Calu3 (cell line): ENCODE measurements around the gene MRPL43. TPM values are rescaled to one million over a fixed set of nuclear protein-coding genes. Genes with fewer than 3 reads are reported as not detected.
"Not testable (repeated sequence)": the region's sequence is repeated elsewhere in the genome, so short reads cannot be mapped to it uniquely, and the experiment has no call there.

Experiments used
- BruUV-seq: library from RNA; stranded (reverse); fragments of 400-500 nt; replicated peaks from 2 replicates; lab custom pipeline; 2021; lab: Mats Ljungman, UMichigan
- CTCF ChIA-PET: fragments of 300-600 bp; sonication (Branson Sonifier 250); formaldehyde crosslinking; loops from one replicate; lab custom pipeline; 2022; ENCODE audit warnings: antibody characterized with exemption; lab: Charles Lee
- DNase-seq: peaks from one replicate; pipeline ENCODE4 v3.0.0; 2022
- H3K27ac Mint-ChIP-seq: one replicate; pipeline ENCODE4 v1.8.0; 2022; ENCODE audit warnings: mixed read lengths; ENCODE audit not compliant: unreplicated experiment
- H3K27me3 Mint-ChIP-seq: one replicate; pipeline ENCODE4 v1.8.0; 2022; ENCODE audit warnings: mixed read lengths; ENCODE audit not compliant: unreplicated experiment
- H3K36me3 Mint-ChIP-seq: one replicate; pipeline ENCODE4 v1.8.0; 2022; ENCODE audit warnings: mild to moderate bottlenecking, moderate library complexity, mixed read lengths; ENCODE audit not compliant: insufficient read depth, unreplicated experiment
- H3K4me1 Mint-ChIP-seq: one replicate; pipeline ENCODE4 v1.8.0; 2022; ENCODE audit warnings: mild to moderate bottlenecking, low read depth, mixed read lengths; ENCODE audit not compliant: unreplicated experiment
- H3K4me3 Mint-ChIP-seq: one replicate; pipeline ENCODE4 v1.8.0; 2022; ENCODE audit warnings: mild to moderate bottlenecking, low read depth, moderate library complexity, mixed read lengths; ENCODE audit not compliant: unreplicated experiment
- H3K9me3 Mint-ChIP-seq: one replicate; pipeline ENCODE4 v1.8.0; 2022; ENCODE audit warnings: low read depth, mixed read lengths; ENCODE audit not compliant: unreplicated experiment
- CTCF ChIP-seq: fragments of 200-600 bp; IDR thresholded peaks from one replicate; pipeline ENCODE4 v1.8.0; 2022; ENCODE audit warnings: antibody characterized with exemption; ENCODE audit not compliant: unreplicated experiment
- intact Hi-C: fragments of 100-400 bp; cut with micrococcal nuclease; formaldehyde crosslinking; loops from one replicate; pipeline ENCODE4 v1.10.0; 2022; ENCODE audit not compliant: unreplicated experiment
- total RNA-seq: library from RNA; stranded (reverse); gene quantifications from 2 replicates; pipeline ENCODE4 v1.2.3, GENCODE V29; 2022

MRPL43 gene
- total RNA-seq, 1 experiment from 2014 or later, result 44.7 TPM

GRCh38 chr10:100978121-100978900 lies 9.0 kb downstream of the MRPL43 start:
- no peak for DNase-seq
- BruUV-seq, result no TSS peak
- CTCF ChIA-PET, result no interaction called here
- Mint-ChIP-seq H3K9me3 (no peaks in the 10 kb centered on the region), H3K4me1 (peaks cover 11% of the 10 kb centered on the region), H3K27me3 (no peaks in the 10 kb centered on the region), H3K27ac (no peak overlapping the region), H3K36me3 (peaks cover 14% of the 10 kb centered on the region), H3K4me3 (no peak overlapping the region)
- no peak for TF ChIP-seq CTCF
- intact Hi-C loops, result no loop called here

GRCh38 chr10:100977436-100977835 lies 9.9 kb downstream of the MRPL43 start:
- peaks cover 14% of the 10 kb centered on the region for H3K36me3 Mint-ChIP-seq
- no peaks in the 10 kb centered on the region for H3K9me3 Mint-ChIP-seq
- intact Hi-C loops, result no loop called here
- TF ChIP-seq CTCF, result no peak
- H3K27ac Mint-ChIP-seq, result no peak overlapping the region
- no peaks in the 10 kb centered on the region for H3K27me3 Mint-ChIP-seq
- CTCF ChIA-PET, result no interaction called here
- H3K4me3 Mint-ChIP-seq, result no peak overlapping the region
- no TSS peak for BruUV-seq
- no peak for DNase-seq
- H3K4me1 Mint-ChIP-seq, result peaks cover 11% of the 10 kb centered on the region

GRCh38 chr10:100976906-100977305 lies 10.4 kb downstream of the MRPL43 start:
- Mint-ChIP-seq H3K27me3 (no peaks in the 10 kb centered on the region), H3K4me3 (no peak overlapping the region), H3K4me1 (peaks cover 13% of the 10 kb centered on the region), H3K27ac (no peak overlapping the region), H3K9me3 (no peaks in the 10 kb centered on the region), H3K36me3 (peaks cover 14% of the 10 kb centered on the region)
- CTCF ChIA-PET, result no interaction called here
- no TSS peak for BruUV-seq
- DNase-seq, result no peak
- TF ChIP-seq CTCF, result no peak
- intact Hi-C loops, result no loop called here

GRCh38 chr10:100975397-100975796 lies 11.9 kb downstream of the MRPL43 start:
- peaks cover 28% of the 10 kb centered on the region for H3K4me1 Mint-ChIP-seq
- H3K36me3 Mint-ChIP-seq, result peaks cover 21% of the 10 kb centered on the region
- DNase-seq, H3K9me3 Mint-ChIP-seq, intact Hi-C loops, H3K27ac Mint-ChIP-seq, H3K4me3 Mint-ChIP-seq, BruUV-seq, H3K27me3 Mint-ChIP-seq, CTCF ChIA-PET: not testable (repeated sequence)

- Mint-ChIP-seq H3K4me1 (peaks cover 29% of the 10 kb centered on the region), H3K27me3 (no peaks in the 10 kb centered on the region), H3K36me3 (peaks cover 33% of the 10 kb centered on the region), H3K9me3 (no peaks in the 10 kb centered on the region), H3K27ac (no peak overlapping the region), H3K4me3 (no peak overlapping the region)
- no peak for TF ChIP-seq CTCF
- CTCF ChIA-PET, result no interaction called here
- no peak for DNase-seq
- intact Hi-C loops, result no loop called here
- BruUV-seq, result no TSS peak
Observed at GRCh38 chr10:100972904-100973535, 14.3 kb downstream of the MRPL43 start.
